Measurements from ENCODE around the gene HRCT1. TPM values are rescaled to one million over a fixed set of nuclear protein-coding genes. Genes with fewer than 3 reads are reported as not detected.
A peak's percentile ranks its signal among the peaks of the same experiment; 100 is the strongest.

The HRCT1 gene
- total and polyA plus RNA-seq, 2 experiments from 2014 or later: not detected

GRCh38 chr9:35859310-35859989 is 46.6 kb upstream of the HRCT1 start:
- Histone ChIP-seq H3K4me3 (no peak overlapping the region), H3F3A (replicated peaks; ENCODE audit: low read depth) (no peaks in the 10 kb centered on the region), H3K27me3 (ENCODE audit: insufficient read depth) (no peaks in the 10 kb centered on the region), H4K20me1 (replicated peaks; ENCODE audit: insufficient read depth) (no peaks in the 10 kb centered on the region), H3K36me3 (ENCODE audit: insufficient read depth) (no peaks in the 10 kb centered on the region), H3K79me2 (replicated peaks; ENCODE audit: insufficient read depth) (no peaks in the 10 kb centered on the region), H2AFZ (no peak overlapping the region), H3K9me2 (ENCODE audit: insufficient read depth) (no peaks in the 10 kb centered on the region), H3K4me2 (no peak overlapping the region), H3K27ac (ENCODE audit: low read depth) (no peak overlapping the region), H3K4me1 (ENCODE audit: insufficient read depth) (peaks cover 2% of the 10 kb centered on the region; the same call in 1 of the 2 replicates)
- no peak overlapping the region for H3K4me3 Mint-ChIP-seq
- DNase-seq (ENCODE audit: low spot score) (no peak), ATAC-seq (peak; percentile 25; the same call in 2 of the 3 replicates)
- H3K4me1 Mint-ChIP-seq: peaks cover 6% of the 10 kb centered on the region; the same call in 2 of the 3 replicates
- H3K9me3 Mint-ChIP-seq: no peaks in the 10 kb centered on the region
- H3K27me3 Mint-ChIP-seq (ENCODE audit: insufficient read depth, low read depth, poor library complexity): peaks cover 13% of the 10 kb centered on the region
- TF ChIP-seq CTCF (conservative IDR thresholded peaks at IDR 0.05; ENCODE audit: low read depth in 2 of 2) (peak in 1 of 2 experiments; percentile 25; a peak in 2 of 4 replicates), ETS1 (IDR thresholded peaks at IDR 0.05) (no peak)
- no peaks in the 10 kb centered on the region for H3K36me3 Mint-ChIP-seq (ENCODE audit: low read depth)
- H3K27ac Mint-ChIP-seq: no peak overlapping the region

- Histone ChIP-seq H3K9me2 (ENCODE audit: insufficient read depth) (no peaks in the 10 kb centered on the region), H3K27me3 (ENCODE audit: insufficient read depth) (no peaks in the 10 kb centered on the region), H3K79me2 (replicated peaks; ENCODE audit: insufficient read depth) (no peaks in the 10 kb centered on the region), H2AFZ (no peak overlapping the region), H3K4me2 (no peak overlapping the region), H3K27ac (ENCODE audit: low read depth) (no peak overlapping the region), H3K4me3 (no peak overlapping the region), H4K20me1 (replicated peaks; ENCODE audit: insufficient read depth) (no peaks in the 10 kb centered on the region), H3K36me3 (ENCODE audit: insufficient read depth) (no peaks in the 10 kb centered on the region), H3F3A (replicated peaks; ENCODE audit: low read depth) (no peaks in the 10 kb centered on the region), H3K4me1 (ENCODE audit: insufficient read depth) (peaks cover 7% of the 10 kb centered on the region; the same call in 1 of the 2 replicates)
- H3K9me3 Mint-ChIP-seq: no peaks in the 10 kb centered on the region
- ATAC-seq: no peak
- no peaks in the 10 kb centered on the region for H3K36me3 Mint-ChIP-seq (ENCODE audit: low read depth)
- DNase-seq (ENCODE audit: low spot score): no peak
- H3K27ac Mint-ChIP-seq: no peak overlapping the region
- peaks cover 6% of the 10 kb centered on the region; the same call in 2 of the 3 replicates for H3K4me1 Mint-ChIP-seq
- TF ChIP-seq EZH2phosphoT487 (IDR thresholded peaks at IDR 0.05; ENCODE audit: unreplicated experiment) (no peak), STAT1 (IDR thresholded peaks at IDR 0.05; ENCODE audit: unreplicated experiment) (no peak), REST (IDR thresholded peaks at IDR 0.05; ENCODE audit: unreplicated experiment) (no peak), ZNF114 (CRISPR knock-in tag; IDR thresholded peaks at IDR 0.05) (no peak), EZH2 (IDR thresholded peaks at IDR 0.05; ENCODE audit: low read depth, unreplicated experiment) (no peak), CREB1 (CRISPR knock-in tag; IDR thresholded peaks at IDR 0.05; ENCODE audit: low read depth) (no peak), CTCF (conservative IDR thresholded peaks at IDR 0.05; ENCODE audit: low read depth in 2 of 2) (no peak), NANOG (IDR thresholded peaks at IDR 0.05; ENCODE audit: borderline replicate concordance) (no peak)
- no peak overlapping the region for H3K4me3 Mint-ChIP-seq
- peaks cover 13% of the 10 kb centered on the region for H3K27me3 Mint-ChIP-seq (ENCODE audit: insufficient read depth, low read depth, poor library complexity)
Observed at GRCh38 chr9:35859990-35860339, 46.0 kb upstream of the HRCT1 start.
